ENCODE results near the gene COX6A2.

Gene COX6A2

DNA sequence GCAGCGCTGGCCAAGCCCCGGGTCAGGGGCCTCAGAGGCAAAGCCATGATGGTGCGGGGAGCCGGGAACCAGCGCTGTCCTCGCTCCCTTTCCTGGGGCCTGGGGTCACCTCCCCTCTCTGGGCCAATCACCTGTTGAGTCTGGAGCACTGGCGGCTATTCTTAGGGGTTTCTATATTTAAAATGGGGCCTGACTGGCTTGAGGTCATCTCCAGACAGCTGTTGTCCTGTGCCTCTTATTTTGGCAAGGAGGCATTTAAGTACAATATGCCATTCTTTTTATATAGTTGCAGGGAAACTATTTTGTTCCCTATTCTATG lies at the start of gene COX6A2:
Gene COX6A2, minus strand, starts transcription at position 82 of the 319 bp plus-strand sequence. Its CDS starts 35 bp downstream, at position 47.
- no peak for DNase-seq

GRCh38 chr16:31477220-31478216 lies 49.4 kb upstream of the COX6A2 start:
- DNase-seq: no peak

DNA sequence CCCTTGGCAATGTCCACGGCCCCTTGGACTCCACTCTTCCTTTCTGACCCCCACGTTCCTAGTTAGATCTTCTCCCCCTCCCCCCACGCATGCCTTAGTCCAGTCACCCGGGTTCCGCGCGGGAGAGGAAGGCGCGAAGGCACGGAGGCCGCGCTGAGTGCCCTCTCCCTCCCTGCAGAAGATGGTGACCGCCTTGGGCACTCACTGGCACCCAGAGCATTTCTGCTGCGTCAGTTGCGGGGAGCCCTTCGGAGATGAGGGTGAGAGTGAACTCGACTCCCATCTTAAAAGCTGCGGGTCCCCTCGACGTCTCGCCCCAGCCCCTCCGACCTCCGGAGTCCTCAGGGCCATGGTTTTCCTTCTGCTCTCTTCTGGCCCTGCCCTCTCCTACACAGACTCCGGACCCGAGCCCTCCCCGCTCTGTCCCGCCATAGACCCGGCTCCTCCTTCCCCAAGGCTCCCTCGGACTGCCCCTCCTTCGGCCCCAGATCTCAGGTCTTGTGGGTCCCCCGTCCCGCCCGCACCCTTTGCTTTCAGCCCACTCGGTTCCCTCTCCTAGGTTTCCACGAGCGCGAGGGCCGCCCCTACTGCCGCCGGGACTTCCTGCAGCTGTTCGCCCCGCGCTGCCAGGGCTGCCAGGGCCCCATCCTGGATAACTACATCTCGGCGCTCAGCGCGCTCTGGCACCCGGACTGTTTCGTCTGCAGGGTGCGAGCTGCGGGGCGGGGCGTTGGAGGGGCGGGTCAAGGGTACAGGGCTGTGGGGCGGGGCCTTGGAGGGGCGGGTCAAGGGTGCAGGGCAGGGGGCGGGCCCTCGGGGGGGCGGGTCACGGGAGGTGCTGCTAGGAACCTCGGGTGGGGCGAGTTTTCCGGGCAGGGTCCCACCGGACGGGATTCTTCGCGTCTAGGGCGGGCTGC lies 48.4 kb upstream of the COX6A2 start:
- no peak for DNase-seq

DNA sequence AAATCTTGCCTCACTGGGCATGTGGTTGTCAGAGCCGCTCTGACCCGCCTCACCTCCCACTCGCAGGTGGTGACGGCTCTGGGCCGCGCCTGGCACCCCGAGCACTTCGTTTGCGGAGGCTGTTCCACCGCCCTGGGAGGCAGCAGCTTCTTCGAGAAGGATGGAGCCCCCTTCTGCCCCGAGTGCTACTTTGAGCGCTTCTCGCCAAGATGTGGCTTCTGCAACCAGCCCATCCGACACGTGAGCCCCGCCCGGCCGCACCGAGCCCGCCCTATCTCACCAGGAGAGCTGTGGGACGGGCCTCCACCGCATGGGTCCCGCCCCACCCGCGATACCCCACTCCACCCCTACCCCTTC lies 47.8 kb upstream of the COX6A2 start:
- DNase-seq: no peak

- no peak for DNase-seq
These were observed 46.9 kb upstream of the COX6A2 start for GRCh38 chr16:31474773-31475738.

DNA sequence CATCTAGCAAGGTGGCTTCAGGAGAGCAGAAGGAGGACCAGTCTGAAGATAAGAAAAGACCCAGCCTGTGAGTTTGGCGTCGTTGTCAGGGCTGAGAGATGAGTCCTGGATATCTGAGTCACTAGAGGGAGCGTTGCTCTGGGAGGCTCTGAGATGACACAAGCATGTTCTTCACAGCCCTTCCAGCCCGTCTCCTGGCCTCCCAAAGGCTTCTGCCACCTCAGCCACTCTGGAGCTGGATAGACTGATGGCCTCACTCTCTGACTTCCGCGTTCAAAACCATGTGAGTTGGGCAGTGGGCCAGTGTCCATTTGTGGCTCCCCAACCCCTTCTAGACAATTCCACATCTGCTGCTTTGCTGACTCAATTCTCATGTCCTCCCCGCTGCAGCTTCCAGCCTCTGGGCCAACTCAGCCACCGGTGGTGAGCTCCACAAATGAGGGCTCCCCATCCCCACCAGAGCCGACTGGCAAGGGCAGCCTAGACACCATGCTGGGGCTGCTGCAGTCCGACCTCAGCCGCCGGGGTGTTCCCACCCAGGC lies 46.1 kb upstream of the COX6A2 start:
- no peak for DNase-seq

DNA sequence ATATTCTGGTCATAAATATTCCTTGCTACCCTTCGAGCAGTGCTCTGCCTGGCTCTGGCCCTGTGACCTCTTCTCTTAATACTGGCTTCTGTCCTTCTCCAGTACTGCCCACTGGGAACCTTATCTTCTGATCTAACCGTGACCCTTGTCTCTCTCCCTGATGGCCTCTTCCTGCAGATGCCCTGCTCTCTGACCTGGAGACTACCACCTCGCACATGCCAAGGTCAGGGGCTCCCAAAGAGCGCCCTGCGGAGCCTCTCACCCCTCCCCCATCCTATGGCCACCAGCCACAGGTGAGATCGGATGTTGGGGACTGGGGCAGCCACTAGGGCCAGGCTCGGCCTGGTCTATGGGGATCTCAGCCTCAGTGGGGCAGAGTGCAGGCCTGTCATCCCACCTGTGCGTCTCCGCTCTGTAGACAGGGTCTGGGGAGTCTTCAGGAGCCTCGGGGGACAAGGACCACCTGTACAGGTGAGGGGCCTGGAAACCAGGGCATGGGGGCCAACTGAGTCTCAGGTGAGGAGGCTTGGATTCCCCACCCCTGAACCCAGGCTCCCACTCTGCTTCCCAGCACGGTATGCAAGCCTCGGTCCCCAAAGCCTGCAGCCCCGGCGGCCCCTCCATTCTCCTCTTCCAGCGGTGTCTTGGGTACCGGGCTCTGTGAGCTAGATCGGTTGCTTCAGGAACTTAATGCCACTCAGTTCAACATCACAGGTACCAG lies 45.3 kb upstream of the COX6A2 start:
- DNase-seq: no peak

- peak; percentile 29 for DNase-seq
These were observed 44.6 kb upstream of the COX6A2 start for GRCh38 chr16:31472709-31473203.

GRCh38 chr16:31471875-31472708 lies 43.9 kb upstream of the COX6A2 start, which contains the start of gene TGFB1I1:
Gene TGFB1I1, plus strand, starts transcription at chr16:31472152. Its CDS starts 37 bp downstream, at chr16:31472189.
- DNase-seq: no peak

DNA sequence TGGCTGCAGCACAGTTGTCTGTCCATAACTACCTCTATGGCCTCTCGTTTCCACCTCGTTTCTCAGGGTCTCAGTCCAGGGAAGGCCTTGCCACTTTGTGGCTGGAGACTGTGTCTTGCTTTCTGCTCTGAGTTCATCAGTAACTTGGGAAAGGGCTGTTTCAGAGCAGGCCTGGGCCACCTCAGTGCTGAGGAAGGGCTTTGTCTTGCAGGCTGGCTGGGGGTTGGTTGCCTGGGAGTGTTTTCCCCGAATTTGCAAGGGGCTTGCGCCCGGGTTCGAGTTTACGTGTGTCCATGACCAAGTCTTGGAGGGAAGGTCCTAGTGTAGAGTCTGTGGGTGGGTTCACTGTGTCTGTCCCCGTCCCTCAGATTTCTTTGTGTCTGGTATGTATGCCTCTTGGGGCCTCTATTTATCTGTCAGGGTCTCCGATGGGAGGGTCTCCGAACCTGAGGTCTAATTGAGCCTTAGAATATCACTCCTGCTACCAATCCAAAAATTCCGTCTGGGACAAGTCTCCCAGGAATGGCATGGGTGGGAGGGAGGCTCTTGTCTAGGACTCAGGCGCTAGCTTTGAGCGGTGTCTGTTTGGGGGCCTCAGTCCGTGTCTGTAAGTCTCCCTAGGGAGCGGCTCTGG lies 43.2 kb upstream of the COX6A2 start:
- no peak for DNase-seq

GRCh38 chr16:31470615-31471014 lies 42.5 kb upstream of the COX6A2 start:
- no peak for DNase-seq

- DNase-seq: no peak
These were observed 39.7 kb upstream of the COX6A2 start for GRCh38 chr16:31467858-31468257.

DNA sequence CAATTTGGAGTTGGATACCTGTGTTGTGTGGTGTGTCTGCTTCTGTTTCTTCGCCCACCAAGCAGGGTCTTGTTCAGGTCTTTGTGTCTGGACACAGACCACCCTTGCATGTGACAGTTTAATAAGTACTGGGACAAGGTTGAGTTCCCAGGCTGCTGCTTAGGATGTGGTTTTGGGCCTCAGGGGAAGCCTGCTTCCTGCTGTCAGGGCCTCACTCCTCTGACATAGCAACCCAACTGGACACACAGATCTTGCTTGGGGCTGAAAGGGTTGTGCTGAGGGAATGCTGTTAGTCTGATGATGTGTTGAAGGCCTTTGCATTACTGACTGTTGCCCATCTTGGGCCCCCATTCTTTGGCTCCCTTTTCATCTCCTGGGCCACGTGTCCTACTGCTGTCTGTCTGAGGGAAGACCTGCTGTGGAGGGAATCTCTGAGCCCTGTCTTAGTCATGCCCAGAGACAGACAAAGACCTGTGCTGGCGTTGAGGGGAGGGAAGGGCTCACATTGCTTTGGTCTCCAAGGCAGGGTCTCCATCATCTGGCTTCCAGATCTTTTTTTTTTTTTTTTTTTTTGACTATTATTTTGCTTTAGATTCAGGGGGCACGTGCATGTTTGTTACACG lies 39.1 kb upstream of the COX6A2 start:
- no peak for DNase-seq

- DNase-seq: no peak
These were observed 38.3 kb upstream of the COX6A2 start for GRCh38 chr16:31466381-31466841.

DNA sequence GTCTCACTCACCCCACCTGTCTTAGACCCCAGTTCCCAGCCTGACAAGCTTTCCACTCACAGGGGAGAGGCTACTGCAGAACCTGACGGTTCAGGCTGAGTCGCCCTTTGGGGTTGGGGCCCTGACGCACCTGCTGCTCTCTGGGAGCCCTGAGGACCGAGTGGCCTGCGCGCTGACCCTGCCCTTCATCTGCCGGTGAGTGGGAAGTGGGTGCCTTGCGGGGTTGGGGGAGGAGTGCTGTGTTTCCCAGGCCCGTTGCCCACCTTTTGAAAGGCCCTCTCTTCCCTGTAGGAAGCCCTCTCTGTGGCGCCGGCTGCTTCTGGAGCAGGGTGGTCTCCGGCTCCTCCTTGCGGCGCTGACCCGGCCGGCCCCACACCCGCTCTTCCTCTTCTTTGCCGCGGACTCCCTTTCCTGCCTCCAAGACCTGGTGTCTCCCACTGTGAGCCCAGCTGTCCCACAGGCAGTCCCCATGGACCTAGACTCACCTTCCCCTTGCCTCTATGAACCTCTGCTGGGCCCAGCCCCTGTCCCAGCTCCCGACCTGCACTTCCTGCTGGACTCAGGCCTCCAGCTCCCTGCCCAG lies 37.7 kb upstream of the COX6A2 start:
- no peak for DNase-seq

GRCh38 chr16:31464781-31465260 lies 36.7 kb upstream of the COX6A2 start:
- DNase-seq: no peak

- no peak for DNase-seq
These were observed 36.2 kb upstream of the COX6A2 start for GRCh38 chr16:31464348-31464769.

Measured in NCI-H1694 (cell line).